KBM-7 (cell line): ENCODE results near the gene FADS1.

Experiments used
- DNase-seq: peaks from one replicate; pipeline ENCODE4 v3.0.0-alpha.2; 2015
- in situ Hi-C: fragments of 300-500 bp; cut with MboI; formaldehyde crosslinking; loops from 2 replicates; pipeline ENCODE4 v1.14.3; 2020; ENCODE audit warnings: low sequenced_read_pairs, low pct_unique_long_range_greater_than_20kb, mixed read lengths

The FADS1 gene

DNA sequence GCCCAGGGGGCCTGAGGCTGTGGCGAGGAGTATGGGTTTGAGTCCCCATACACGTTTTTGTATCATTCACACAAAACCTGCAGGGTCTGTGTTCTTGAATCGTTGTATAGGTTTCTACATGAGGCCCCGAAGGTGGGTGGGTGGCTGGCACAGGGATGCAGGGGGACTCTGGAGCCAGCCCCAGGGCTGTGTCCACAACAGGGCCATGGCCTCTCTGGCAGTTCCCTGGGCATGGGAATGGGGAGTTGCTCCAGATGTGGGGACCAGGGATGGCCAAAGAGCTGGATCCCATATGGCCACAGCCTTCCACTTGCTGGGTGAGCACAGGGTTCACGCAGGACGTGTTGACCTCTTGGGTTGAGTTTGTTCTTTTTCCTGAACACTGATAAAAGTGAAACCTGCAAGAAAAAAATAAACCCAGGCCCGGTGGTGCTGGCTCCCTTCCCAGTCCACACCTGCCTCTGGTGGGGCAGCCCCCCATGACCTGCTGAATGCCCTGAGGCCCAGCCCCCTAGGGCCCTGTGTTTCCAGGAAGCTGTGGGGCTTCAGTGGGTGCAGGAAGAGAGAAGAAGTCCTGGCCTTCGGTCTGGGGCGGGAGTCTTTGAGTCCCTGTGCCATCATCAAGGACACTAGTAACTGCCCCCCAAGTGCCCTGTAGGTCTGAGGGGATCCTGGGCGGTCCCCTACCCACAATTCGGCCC is 48.3 kb downstream of the FADS1 start:
- in situ Hi-C loops, result no loop called here
- DNase-seq, result no peak

- in situ Hi-C loops, result no loop called here
- DNase-seq, result no peak
Measured at GRCh38 chr11:61766353-61766841, 50.4 kb downstream of the FADS1 start.

DNA sequence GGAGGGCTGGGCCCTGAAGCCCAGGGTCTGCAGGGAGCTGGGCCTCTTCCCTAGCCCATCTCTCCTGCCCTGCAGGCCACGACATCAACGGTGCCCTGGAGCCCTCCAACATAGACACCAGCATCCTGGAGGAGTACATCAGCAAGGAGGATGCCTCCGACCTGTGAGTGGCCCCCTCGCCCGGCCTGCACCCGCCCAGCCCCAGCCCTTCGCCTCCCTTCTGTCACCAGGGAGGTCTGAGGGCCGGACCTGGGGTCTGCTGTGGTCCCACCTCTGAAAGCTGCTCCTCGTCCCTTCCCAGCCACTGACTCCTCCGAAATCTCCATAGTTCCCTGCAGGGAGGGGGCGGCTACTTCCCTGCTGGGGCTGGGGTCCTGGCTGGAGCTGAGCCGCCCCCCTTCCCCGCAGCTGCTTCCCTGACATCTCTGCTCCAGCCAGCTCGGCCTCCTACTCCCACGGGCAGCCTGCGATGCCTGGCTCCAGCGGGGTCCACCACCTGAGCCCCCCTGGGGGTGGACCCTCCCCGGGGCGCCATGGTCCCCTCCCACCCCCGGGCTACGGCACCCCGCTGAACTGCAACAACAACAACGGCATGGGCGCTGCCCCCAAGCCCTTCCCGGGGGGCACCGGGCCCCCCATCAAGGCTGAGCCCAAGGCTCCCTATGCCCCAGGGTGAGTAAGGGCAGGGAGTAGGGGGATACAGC is 51.1 kb downstream of the FADS1 start:
- no peak for DNase-seq
- in situ Hi-C loops, result no loop called here

- in situ Hi-C loops, result no loop called here
- no peak for DNase-seq
Measured at GRCh38 chr11:61764606-61765260, 52.1 kb downstream of the FADS1 start.

DNA sequence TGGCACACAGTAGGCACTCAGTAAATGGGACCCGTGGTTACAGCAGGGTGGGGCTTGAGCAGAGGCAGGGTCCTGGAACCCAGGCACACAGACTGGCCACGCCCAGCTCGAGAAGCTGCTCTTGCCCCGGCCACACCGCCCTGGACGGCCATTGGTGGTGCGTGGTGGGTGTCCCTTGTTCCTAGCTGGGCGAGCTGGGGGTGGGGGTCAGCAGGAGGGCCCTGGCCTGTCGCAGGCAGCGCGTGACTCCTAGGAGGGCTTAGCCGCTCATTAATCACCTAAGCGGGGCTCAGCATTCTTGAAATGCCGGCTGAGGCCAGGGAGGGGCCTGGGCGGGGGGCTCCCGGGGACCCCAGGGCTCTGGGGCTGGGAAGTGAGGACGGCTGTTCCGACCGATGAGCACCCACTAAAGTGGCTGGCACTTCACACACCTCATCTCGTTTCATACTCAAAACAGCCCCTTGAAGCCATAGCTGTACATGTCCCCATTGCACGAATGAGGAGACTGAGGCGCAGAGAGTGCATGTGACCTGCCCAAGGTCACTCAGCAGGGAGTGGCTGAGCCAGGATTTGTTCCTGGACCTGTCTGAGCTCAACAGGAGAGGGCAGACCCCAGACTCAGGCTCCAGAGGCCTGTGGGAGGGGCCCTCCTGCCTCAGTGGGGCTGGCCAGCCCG is 52.7 kb downstream of the FADS1 start:
- no peak for DNase-seq
- in situ Hi-C loops, result no loop called here

DNA sequence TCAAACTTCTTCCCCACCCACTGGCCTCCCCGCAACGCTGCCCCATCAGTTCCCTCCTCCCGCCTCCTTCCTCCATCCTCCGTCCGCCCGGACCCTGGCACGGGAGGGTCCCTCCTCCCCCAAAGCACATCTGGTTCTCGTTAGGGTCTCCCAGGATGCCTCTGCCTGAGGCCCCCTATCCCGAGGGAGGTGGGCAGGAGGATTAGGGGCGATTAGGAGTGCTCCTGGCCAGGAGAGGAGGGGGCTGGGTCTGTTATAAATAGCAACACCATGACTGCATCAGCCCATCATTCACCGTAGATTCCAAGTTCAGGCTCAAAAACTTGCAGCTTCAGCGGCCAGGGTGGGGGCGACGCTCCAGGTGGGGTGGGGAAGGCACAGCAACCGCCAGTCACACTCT is 54.0 kb downstream of the FADS1 start:
- in situ Hi-C loops, result no loop called here
- DNase-seq, result no peak

- in situ Hi-C loops, result no loop called here
- no peak for DNase-seq
Measured at GRCh38 chr11:61762223-61762615, 54.6 kb downstream of the FADS1 start.

GRCh38 chr11:61761440-61762222 is 55.2 kb downstream of the FADS1 start:
- DNase-seq, result no peak
- in situ Hi-C loops, result no loop called here

- in situ Hi-C loops, result no loop called here
Measured at GRCh38 chr11:61760946-61761345, 55.9 kb downstream of the FADS1 start.

DNA sequence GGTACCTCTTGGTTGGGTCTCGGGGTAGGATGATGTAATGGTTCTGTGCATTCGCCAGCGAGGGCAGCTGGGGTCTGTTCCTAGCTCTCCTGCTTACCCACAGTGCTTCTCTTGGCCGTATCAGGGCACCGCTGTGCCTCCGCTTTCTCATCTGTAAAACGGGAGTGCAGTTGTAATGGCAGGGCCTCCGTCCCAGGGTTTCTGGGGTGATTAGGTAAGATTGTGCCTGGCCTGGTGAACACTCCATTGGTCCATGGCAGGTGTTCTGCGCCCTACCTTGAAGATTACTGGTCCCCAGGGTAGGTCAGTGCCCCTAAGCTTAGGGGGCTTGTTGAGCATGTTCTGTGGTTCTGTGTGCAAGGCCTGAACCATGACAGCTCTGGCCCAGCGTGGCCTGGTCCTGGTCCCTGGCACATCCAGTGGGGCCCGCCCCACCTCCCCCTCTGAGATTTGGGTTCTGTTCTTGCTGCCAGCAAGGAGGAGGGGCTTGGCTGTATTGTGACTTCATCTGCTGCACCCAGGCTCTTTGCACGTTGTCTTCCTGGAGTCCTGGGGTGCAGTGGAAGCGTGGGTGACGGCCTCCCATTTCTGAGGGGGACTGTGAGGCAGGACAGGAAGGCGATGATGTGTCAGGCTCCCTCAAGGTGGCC is 59.5 kb downstream of the FADS1 start:
- no peak for DNase-seq

More at GRCh38 chr11:61760946-61761345, 55.9 kb downstream of the FADS1 start:
- no peak for DNase-seq

GRCh38 chr11:61756452-61757212 is 60.2 kb downstream of the FADS1 start:
- DNase-seq, result no peak
- in situ Hi-C loops, result no loop called here

More for the DNA sequence above, 59.5 kb downstream of the FADS1 start:
- in situ Hi-C loops, result no loop called here

- no peak for DNase-seq
- in situ Hi-C loops, result no loop called here
Measured at GRCh38 chr11:61756147-61756451, 60.7 kb downstream of the FADS1 start.

- DNase-seq, result no peak
- in situ Hi-C loops, result no loop called here
Measured at GRCh38 chr11:61754534-61755482, 62.0 kb downstream of the FADS1 start.

DNA sequence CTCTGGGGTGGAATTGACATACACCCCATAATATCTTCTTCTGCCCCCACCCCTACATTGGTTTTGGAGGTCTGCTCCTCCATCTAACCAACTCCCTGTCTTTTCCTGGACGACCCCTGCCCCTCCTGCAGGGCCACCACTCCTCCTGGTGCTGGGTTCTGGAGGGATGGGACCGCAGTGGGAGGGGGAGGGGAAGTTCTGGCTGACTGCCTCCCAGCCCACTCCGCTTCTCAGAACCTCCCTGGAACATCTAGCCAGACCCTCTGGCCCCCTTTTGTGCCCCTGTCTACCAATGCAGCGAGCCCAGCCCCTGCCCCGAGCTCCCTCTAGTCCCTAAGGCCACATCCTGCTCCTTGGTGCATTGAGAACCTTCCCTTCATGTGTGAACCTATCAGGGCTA is 63.1 kb downstream of the FADS1 start:
- DNase-seq, result no peak
- in situ Hi-C loops, result no loop called here

DNA sequence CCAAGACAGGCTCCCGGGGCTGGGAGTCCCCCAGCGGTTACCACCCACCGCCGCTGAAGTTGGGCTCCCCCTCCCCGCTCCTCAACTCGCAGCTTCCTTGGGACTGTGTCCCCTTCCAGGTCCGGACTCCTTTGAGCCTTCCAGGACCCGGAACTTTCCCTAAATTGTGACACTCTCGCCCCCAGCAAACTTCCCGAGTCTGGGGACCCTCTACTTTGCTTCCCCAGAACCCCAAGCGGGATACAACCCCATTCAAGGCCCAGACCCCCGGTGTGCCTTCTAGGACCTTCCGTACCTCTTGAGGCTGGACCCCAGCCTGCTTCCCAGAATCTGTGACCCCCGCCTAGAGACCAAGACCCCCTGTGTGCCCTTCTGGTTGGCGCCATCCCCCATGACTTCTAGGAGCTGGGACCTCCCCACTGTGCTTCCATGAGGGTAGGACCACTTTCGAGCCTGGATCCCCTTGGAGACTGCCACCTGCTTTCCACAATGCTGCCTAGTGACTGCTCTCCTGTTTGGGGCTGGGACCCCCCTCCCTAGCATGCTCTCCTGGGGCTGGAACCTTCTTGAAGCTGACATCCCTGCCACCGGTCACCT is 63.8 kb downstream of the FADS1 start:
- DNase-seq, result no peak

GRCh38 chr11:61752117-61752924 is 64.5 kb downstream of the FADS1 start, which contains the start of gene MYRF:
MYRF (plus strand) TSS chr11:61752636; CDS start chr11:61752745, 109 bp downstream.
- no peak for DNase-seq

More for the DNA sequence above, 63.8 kb downstream of the FADS1 start:
- in situ Hi-C loops, result no loop called here

More at GRCh38 chr11:61752117-61752924, 64.5 kb downstream of the FADS1 start, which contains the start of gene MYRF:
- in situ Hi-C loops, result no loop called here
